Gastroesophageal sphincter (tissue), 3 donors: Measurements from ENCODE around the gene INPP5A.

Experiments used
- CTCF ChIP-seq, 4 experiments: fragments of 200-600 bp in 2 of 4; fragments of 450-650 bp in 2 of 4; sonication (generic) in 1 of 4; IDR thresholded peaks; one replicate each; pipeline ENCODE4 v1.5.1; 2017 to 2019; ENCODE audit warnings: antibody characterized with exemption in 4 of 4, mild to moderate bottlenecking in 2 of 4, moderate library complexity in 2 of 4
- EP300 ChIP-seq: sonication (generic); formaldehyde crosslinking; IDR thresholded peaks from one replicate; pipeline ENCODE4 v1.6.1; 2017; ENCODE audit warnings: antibody characterized with exemption, mild to moderate bottlenecking
- POLR2A ChIP-seq, 2 donors: fragments of 450-650 bp; IDR thresholded peaks; one replicate each; pipeline ENCODE4 v1.6.1; 2017; ENCODE audit warnings: antibody characterized with exemption in 2 of 2, mild to moderate bottlenecking in 2 of 2, moderate library complexity in 1 of 2

DNA sequence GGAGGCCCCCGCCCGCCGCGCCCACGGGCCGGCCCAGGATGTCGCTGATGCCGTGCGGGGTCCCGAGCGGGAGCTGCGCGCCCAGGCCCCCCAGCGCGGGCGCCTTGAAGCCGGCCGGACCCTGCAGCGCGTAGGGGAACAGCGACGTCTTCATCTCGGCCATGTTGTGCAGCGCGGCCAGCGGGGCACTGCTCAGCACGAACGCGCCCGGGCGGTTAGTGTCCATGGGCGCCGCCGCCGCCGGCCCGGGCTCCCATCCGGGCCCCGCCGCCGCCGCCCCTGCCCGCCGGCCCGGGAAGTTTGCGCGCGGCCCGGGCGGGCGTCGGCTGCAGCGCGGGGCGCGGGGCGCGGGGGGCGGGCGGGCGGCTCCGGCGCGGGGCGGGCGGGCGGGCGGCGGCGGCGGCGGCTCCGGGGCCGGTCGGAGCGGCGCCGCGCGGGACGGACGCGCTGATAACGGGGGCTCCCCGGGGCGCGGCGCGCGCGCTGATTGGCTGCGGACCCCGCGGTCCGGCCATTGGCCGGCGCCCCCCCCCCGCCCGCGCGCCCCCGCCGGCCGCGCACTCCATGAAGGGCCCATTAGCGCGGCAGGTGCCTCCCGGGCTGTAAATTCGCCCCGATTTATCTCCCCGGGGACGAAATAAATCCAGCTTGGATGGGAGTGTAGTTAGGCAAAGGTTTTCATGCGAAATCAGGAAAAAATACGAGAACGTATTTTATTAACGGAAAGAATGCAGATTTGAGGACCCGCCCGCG, 248.3 kb downstream of the INPP5A start, which contains the start of gene NKX6-2:
- no peak for TF ChIP-seq CTCF (IDR thresholded peaks at IDR 0.05)
- no peak for TF ChIP-seq POLR2A (IDR thresholded peaks at IDR 0.05)
- no peak for TF ChIP-seq EP300
